ENCODE results near the gene LRRC4C. TPM values are rescaled to one million over a fixed set of nuclear protein-coding genes. Genes with fewer than 3 reads are reported as not detected.

Gene LRRC4C
- total and polyA plus RNA-seq, 2 experiments from 2014 or later, result 0.35 to 1.1 TPM

DNA sequence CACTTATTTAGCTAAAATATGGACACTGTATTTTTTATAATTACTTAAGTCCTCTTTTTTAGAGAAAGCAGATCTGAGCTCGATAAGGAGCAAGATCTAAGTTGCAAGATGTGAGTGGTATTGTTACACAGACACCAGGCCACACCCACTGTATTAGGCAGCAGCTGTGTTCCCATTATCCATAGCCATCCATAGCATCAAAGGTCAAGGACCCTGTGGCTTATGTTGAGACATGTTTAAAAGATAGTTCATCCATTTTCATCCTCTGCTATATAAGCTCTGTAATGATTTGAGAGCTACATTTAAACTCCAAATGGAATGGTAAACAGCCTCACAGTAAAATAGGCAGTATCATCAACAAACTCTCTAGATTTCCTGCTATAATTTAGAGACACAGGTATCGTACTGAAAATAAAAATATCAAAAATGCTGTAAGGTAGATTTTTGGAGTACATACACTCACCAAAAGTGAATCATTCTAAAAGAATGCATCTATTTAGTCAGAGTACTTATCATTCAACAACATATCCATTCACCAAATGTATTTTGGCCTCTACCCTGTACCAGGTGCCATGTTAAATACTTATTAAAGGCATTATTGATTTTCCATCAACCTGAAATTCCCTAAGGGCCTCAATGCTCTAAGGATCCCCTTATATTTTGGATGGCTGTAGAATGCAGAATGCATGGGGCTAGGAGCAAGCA is 574.0 kb downstream of the LRRC4C start:
- no peak overlapping the region for H3K27ac Mint-ChIP-seq
- Histone ChIP-seq H2AFZ (no peak overlapping the region), H3K27me3 (ENCODE audit: insufficient read depth) (no peaks in the 10 kb centered on the region), H3K27ac (ENCODE audit: low read depth) (no peak overlapping the region), H4K20me1 (replicated peaks; ENCODE audit: insufficient read depth) (no peaks in the 10 kb centered on the region), H3F3A (replicated peaks; ENCODE audit: low read depth) (no peaks in the 10 kb centered on the region), H3K36me3 (ENCODE audit: insufficient read depth) (no peaks in the 10 kb centered on the region), H3K4me2 (no peak overlapping the region), H3K4me3 (no peak overlapping the region), H3K79me2 (replicated peaks; ENCODE audit: insufficient read depth) (no peaks in the 10 kb centered on the region), H3K4me1 (ENCODE audit: insufficient read depth) (no peaks in the 10 kb centered on the region), H3K9me2 (ENCODE audit: insufficient read depth) (no peaks in the 10 kb centered on the region)
- no peak overlapping the region for H3K4me3 Mint-ChIP-seq
- TF ChIP-seq CREB1 (CRISPR knock-in tag; IDR thresholded peaks at IDR 0.05; ENCODE audit: low read depth) (no peak), ZNF114 (CRISPR knock-in tag; IDR thresholded peaks at IDR 0.05) (no peak), POLR2AphosphoS5 (IDR thresholded peaks at IDR 0.05; ENCODE audit: low read depth) (no peak), EZH2 (IDR thresholded peaks at IDR 0.05; ENCODE audit: low read depth, unreplicated experiment) (no peak), REST (IDR thresholded peaks at IDR 0.05; ENCODE audit: unreplicated experiment) (no peak), ZNF331 (CRISPR knock-in tag; IDR thresholded peaks at IDR 0.05; ENCODE audit: low read depth) (no peak), CTCF (conservative IDR thresholded peaks at IDR 0.05; ENCODE audit: low read depth in 2 of 2) (no peak), JUNB (IDR thresholded peaks at IDR 0.05; ENCODE audit: unreplicated experiment) (no peak), NANOG (IDR thresholded peaks at IDR 0.05; ENCODE audit: borderline replicate concordance) (no peak), STAT1 (IDR thresholded peaks at IDR 0.05; ENCODE audit: unreplicated experiment) (no peak), EZH2phosphoT487 (IDR thresholded peaks at IDR 0.05; ENCODE audit: unreplicated experiment) (no peak)
- TF ChIP-seq, protein P1, sequence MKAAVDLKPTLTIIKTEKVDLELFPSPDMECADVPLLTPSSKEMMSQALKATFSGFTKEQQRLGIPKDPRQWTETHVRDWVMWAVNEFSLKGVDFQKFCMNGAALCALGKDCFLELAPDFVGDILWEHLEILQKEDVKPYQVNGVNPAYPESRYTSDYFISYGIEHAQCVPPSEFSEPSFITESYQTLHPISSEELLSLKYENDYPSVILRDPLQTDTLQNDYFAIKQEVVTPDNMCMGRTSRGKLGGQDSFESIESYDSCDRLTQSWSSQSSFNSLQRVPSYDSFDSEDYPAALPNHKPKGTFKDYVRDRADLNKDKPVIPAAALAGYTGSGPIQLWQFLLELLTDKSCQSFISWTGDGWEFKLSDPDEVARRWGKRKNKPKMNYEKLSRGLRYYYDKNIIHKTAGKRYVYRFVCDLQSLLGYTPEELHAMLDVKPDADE (IDR thresholded peaks at IDR 0.05), result no peak
- TF ChIP-seq, protein P2, sequence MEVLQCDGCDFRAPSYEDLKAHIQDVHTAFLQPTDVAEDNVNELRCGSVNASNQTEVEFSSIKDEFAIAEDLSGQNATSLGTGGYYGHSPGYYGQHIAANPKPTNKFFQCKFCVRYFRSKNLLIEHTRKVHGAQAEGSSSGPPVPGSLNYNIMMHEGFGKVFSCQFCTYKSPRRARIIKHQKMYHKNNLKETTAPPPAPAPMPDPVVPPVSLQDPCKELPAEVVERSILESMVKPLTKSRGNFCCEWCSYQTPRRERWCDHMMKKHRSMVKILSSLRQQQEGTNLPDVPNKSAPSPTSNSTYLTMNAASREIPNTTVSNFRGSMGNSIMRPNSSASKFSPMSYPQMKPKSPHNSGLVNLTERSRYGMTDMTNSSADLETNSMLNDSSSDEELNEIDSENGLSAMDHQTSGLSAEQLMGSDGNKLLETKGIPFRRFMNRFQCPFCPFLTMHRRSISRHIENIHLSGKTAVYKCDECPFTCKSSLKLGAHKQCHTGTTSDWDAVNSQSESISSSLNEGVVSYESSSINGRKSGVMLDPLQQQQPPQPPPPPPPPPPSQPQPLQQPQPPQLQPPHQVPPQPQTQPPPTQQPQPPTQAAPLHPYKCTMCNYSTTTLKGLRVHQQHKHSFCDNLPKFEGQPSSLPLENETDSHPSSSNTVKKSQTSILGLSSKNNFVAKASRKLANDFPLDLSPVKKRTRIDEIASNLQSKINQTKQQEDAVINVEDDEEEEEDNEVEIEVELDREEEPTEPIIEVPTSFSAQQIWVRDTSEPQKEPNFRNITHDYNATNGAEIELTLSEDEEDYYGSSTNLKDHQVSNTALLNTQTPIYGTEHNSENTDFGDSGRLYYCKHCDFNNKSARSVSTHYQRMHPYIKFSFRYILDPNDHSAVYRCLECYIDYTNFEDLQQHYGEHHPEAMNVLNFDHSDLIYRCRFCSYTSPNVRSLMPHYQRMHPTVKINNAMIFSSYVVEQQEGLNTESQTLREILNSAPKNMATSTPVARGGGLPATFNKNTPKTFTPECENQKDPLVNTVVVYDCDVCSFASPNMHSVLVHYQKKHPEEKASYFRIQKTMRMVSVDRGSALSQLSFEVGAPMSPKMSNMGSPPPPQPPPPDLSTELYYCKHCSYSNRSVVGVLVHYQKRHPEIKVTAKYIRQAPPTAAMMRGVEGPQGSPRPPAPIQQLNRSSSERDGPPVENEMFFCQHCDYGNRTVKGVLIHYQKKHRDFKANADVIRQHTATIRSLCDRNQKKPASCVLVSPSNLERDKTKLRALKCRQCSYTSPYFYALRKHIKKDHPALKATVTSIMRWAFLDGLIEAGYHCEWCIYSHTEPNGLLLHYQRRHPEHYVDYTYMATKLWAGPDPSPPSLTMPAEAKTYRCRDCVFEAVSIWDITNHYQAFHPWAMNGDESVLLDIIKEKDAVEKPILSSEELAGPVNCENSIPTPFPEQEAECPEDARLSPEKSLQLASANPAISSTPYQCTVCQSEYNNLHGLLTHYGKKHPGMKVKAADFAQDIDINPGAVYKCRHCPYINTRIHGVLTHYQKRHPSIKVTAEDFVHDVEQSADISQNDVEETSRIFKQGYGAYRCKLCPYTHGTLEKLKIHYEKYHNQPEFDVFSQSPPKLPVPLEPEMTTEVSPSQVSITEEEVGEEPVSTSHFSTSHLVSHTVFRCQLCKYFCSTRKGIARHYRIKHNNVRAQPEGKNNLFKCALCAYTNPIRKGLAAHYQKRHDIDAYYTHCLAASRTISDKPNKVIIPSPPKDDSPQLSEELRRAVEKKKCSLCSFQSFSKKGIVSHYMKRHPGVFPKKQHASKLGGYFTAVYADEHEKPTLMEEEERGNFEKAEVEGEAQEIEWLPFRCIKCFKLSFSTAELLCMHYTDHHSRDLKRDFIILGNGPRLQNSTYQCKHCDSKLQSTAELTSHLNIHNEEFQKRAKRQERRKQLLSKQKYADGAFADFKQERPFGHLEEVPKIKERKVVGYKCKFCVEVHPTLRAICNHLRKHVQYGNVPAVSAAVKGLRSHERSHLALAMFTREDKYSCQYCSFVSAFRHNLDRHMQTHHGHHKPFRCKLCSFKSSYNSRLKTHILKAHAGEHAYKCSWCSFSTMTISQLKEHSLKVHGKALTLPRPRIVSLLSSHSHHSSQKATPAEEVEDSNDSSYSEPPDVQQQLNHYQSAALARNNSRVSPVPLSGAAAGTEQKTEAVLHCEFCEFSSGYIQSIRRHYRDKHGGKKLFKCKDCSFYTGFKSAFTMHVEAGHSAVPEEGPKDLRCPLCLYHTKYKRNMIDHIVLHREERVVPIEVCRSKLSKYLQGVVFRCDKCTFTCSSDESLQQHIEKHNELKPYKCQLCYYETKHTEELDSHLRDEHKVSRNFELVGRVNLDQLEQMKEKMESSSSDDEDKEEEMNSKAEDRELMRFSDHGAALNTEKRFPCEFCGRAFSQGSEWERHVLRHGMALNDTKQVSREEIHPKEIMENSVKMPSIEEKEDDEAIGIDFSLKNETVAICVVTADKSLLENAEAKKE (CRISPR knock-in tag; IDR thresholded peaks at IDR 0.05), result no peak
- H3K4me1 Mint-ChIP-seq, result no peaks in the 10 kb centered on the region
- H3K36me3 Mint-ChIP-seq (ENCODE audit: low read depth), result no peaks in the 10 kb centered on the region
- no peaks in the 10 kb centered on the region for H3K27me3 Mint-ChIP-seq (ENCODE audit: insufficient read depth, low read depth, poor library complexity)
- ATAC-seq, result no peak
- no peak for DNase-seq (ENCODE audit: low spot score)
- no peaks in the 10 kb centered on the region for H3K9me3 Mint-ChIP-seq

All from GM23338 (cell line).